ENCODE data around the gene RAB3GAP2. TPM values are rescaled to one million over a fixed set of nuclear protein-coding genes. Genes with fewer than 3 reads are reported as not detected.

The RAB3GAP2 gene, protein sequence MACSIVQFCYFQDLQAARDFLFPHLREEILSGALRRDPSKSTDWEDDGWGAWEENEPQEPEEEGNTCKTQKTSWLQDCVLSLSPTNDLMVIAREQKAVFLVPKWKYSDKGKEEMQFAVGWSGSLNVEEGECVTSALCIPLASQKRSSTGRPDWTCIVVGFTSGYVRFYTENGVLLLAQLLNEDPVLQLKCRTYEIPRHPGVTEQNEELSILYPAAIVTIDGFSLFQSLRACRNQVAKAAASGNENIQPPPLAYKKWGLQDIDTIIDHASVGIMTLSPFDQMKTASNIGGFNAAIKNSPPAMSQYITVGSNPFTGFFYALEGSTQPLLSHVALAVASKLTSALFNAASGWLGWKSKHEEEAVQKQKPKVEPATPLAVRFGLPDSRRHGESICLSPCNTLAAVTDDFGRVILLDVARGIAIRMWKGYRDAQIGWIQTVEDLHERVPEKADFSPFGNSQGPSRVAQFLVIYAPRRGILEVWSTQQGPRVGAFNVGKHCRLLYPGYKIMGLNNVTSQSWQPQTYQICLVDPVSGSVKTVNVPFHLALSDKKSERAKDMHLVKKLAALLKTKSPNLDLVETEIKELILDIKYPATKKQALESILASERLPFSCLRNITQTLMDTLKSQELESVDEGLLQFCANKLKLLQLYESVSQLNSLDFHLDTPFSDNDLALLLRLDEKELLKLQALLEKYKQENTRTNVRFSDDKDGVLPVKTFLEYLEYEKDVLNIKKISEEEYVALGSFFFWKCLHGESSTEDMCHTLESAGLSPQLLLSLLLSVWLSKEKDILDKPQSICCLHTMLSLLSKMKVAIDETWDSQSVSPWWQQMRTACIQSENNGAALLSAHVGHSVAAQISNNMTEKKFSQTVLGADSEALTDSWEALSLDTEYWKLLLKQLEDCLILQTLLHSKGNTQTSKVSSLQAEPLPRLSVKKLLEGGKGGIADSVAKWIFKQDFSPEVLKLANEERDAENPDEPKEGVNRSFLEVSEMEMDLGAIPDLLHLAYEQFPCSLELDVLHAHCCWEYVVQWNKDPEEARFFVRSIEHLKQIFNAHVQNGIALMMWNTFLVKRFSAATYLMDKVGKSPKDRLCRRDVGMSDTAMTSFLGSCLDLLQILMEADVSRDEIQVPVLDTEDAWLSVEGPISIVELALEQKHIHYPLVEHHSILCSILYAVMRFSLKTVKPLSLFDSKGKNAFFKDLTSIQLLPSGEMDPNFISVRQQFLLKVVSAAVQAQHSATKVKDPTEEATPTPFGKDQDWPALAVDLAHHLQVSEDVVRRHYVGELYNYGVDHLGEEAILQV (N-terminal part only)
- total RNA-seq (2021): 45.7 to 64.3 TPM (median 52.8 TPM) in 3 replicates
- Bru-seq, nascent RNA: percentile 88 among the genes with signal in this experiment
- long read RNA-seq, experiment 1, partial matches to known transcripts: 43 of 162 reads
- long read RNA-seq, experiment 1, other reads (novel, unspliced or antisense): 116 of 162 reads
- long read RNA-seq, experiment 2, partial matches to known transcripts: 7 of 39 reads
- long read RNA-seq, experiment 2, other reads (novel, unspliced or antisense): 31 of 39 reads
- long read RNA-seq, experiment 3, partial matches to known transcripts: 3 of 9 reads
- long read RNA-seq, experiment 3, other reads (novel, unspliced or antisense): 5 of 9 reads

DNA sequence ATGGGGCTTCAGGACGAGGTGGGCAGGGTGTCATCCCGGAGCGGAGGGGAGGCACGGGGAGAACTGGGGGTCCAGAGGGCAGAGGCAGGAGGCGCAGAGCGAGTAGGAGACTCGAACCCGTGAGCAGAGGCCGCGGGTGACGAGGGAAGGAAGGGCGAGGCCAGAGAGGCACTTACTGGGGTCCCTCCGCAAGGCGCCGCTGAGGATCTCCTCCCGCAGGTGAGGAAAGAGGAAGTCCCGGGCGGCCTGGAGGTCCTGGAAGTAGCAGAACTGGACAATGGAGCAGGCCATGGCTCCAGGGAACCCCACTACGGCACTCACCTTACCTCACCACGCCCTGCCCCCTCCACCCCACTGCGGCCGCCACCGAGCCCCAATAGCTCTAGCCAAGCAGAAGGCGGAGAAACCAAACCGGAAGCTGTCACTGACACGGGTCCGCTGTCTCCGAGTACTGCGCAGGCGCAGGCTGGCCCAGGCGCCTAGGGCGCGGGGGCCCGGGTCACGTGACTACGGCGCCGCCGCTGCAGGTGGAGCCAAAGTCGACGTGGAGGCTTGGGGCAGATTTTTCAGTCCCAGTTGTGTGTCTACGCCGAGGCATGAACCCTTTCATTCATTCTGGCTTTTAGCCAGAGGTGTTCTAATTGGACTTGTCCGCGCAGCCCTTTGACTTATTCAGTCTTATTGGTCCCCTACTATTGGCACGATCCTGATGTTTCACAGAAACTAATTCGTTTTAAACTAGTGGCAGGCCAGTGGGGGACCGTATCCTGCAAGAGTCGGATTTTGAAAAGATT lies at the start of gene RAB3GAP2:
RAB3GAP2 (minus strand) TSS at position 407 of the 794 bp plus-strand sequence; CDS start at position 291, 116 bp downstream.
- peak within 1 kb of the TSS; percentile 99 for H3K27ac Mint-ChIP-seq
- ATAC-seq (peak; percentile 85), DNase-seq (ENCODE audit: low spot score) (peak; percentile 95)
- H3K36me3 Mint-ChIP-seq: peaks cover 13% of the 10 kb centered on the region
- CTCF ChIA-PET: interaction anchor here (1.0 to 2.5 kb wide), 6 partner anchors 9 to 461 kb away, joined by 3 to 15 read pairs (median 4); no protein-coding TSS in a partner anchor
- H3K4me3 Mint-ChIP-seq: no peak within 1 kb of the TSS
- POLR2A ChIA-PET: interaction anchor here (0.6 to 1.6 kb wide), 6 partner anchors 16 to 505 kb away, joined by 3 to 4 read pairs (median 3); partner anchors contain the start of gene MTARC2
- H3K9me3 Mint-ChIP-seq: no peaks in the 10 kb centered on the region
- H3K4me1 Mint-ChIP-seq: peaks cover 27% of the 10 kb centered on the region
- H3K27me3 Mint-ChIP-seq (ENCODE audit: low read depth): no peaks in the 10 kb centered on the region
- TF ChIP-seq, protein P1, sequence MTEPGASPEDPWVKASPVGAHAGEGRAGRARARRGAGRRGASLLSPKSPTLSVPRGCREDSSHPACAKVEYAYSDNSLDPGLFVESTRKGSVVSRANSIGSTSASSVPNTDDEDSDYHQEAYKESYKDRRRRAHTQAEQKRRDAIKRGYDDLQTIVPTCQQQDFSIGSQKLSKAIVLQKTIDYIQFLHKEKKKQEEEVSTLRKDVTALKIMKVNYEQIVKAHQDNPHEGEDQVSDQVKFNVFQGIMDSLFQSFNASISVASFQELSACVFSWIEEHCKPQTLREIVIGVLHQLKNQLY (CRISPR knock-in tag; IDR thresholded peaks at IDR 0.05): no peak
- TF ChIP-seq, protein P2, sequence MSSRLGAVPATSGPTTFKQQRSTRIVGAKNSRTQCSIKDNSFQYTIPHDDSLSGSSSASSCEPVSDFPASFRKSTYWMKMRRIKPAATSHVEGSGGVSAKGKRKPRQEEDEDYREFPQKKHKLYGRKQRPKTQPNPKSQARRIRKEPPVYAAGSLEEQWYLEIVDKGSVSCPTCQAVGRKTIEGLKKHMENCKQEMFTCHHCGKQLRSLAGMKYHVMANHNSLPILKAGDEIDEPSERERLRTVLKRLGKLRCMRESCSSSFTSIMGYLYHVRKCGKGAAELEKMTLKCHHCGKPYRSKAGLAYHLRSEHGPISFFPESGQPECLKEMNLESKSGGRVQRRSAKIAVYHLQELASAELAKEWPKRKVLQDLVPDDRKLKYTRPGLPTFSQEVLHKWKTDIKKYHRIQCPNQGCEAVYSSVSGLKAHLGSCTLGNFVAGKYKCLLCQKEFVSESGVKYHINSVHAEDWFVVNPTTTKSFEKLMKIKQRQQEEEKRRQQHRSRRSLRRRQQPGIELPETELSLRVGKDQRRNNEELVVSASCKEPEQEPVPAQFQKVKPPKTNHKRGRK (CRISPR knock-in tag; IDR thresholded peaks at IDR 0.05; ENCODE audit: borderline replicate concordance): no peak
- TF ChIP-seq, protein P3, sequence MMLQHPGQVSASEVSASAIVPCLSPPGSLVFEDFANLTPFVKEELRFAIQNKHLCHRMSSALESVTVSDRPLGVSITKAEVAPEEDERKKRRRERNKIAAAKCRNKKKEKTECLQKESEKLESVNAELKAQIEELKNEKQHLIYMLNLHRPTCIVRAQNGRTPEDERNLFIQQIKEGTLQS (CRISPR knock-in tag; conservative IDR thresholded peaks at IDR 0.05): no peak
- TF ChIP-seq, protein P4, sequence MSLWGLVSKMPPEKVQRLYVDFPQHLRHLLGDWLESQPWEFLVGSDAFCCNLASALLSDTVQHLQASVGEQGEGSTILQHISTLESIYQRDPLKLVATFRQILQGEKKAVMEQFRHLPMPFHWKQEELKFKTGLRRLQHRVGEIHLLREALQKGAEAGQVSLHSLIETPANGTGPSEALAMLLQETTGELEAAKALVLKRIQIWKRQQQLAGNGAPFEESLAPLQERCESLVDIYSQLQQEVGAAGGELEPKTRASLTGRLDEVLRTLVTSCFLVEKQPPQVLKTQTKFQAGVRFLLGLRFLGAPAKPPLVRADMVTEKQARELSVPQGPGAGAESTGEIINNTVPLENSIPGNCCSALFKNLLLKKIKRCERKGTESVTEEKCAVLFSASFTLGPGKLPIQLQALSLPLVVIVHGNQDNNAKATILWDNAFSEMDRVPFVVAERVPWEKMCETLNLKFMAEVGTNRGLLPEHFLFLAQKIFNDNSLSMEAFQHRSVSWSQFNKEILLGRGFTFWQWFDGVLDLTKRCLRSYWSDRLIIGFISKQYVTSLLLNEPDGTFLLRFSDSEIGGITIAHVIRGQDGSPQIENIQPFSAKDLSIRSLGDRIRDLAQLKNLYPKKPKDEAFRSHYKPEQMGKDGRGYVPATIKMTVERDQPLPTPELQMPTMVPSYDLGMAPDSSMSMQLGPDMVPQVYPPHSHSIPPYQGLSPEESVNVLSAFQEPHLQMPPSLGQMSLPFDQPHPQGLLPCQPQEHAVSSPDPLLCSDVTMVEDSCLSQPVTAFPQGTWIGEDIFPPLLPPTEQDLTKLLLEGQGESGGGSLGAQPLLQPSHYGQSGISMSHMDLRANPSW (CRISPR knock-in tag; conservative IDR thresholded peaks at IDR 0.05; ENCODE audit: low read depth): no peak
- TF ChIP-seq, protein P5, sequence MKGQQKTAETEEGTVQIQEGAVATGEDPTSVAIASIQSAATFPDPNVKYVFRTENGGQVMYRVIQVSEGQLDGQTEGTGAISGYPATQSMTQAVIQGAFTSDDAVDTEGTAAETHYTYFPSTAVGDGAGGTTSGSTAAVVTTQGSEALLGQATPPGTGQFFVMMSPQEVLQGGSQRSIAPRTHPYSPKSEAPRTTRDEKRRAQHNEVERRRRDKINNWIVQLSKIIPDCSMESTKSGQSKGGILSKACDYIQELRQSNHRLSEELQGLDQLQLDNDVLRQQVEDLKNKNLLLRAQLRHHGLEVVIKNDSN (CRISPR knock-in tag; IDR thresholded peaks at IDR 0.05): peak; percentile 98
- TF ChIP-seq ZNF121 (CRISPR knock-in tag; IDR thresholded peaks at IDR 0.05): 0 out of 2 replicates have a peak, but pooled peaks have one; percentile 18
- TF ChIP-seq ZNF138 (CRISPR knock-in tag; conservative IDR thresholded peaks at IDR 0.05): no peak
- TF ChIP-seq, protein P6, sequence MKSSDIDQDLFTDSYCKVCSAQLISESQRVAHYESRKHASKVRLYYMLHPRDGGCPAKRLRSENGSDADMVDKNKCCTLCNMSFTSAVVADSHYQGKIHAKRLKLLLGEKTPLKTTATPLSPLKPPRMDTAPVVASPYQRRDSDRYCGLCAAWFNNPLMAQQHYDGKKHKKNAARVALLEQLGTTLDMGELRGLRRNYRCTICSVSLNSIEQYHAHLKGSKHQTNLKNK (CRISPR knock-in tag; IDR thresholded peaks at IDR 0.05): no peak
- no peak for TF ChIP-seq KAT7 (CRISPR knock-in tag; IDR thresholded peaks at IDR 0.05; ENCODE audit: borderline replicate concordance)
- TF ChIP-seq NFYB (CRISPR knock-in tag; conservative IDR thresholded peaks at IDR 0.05; ENCODE audit: low read depth): no peak
- TF ChIP-seq, protein P7, sequence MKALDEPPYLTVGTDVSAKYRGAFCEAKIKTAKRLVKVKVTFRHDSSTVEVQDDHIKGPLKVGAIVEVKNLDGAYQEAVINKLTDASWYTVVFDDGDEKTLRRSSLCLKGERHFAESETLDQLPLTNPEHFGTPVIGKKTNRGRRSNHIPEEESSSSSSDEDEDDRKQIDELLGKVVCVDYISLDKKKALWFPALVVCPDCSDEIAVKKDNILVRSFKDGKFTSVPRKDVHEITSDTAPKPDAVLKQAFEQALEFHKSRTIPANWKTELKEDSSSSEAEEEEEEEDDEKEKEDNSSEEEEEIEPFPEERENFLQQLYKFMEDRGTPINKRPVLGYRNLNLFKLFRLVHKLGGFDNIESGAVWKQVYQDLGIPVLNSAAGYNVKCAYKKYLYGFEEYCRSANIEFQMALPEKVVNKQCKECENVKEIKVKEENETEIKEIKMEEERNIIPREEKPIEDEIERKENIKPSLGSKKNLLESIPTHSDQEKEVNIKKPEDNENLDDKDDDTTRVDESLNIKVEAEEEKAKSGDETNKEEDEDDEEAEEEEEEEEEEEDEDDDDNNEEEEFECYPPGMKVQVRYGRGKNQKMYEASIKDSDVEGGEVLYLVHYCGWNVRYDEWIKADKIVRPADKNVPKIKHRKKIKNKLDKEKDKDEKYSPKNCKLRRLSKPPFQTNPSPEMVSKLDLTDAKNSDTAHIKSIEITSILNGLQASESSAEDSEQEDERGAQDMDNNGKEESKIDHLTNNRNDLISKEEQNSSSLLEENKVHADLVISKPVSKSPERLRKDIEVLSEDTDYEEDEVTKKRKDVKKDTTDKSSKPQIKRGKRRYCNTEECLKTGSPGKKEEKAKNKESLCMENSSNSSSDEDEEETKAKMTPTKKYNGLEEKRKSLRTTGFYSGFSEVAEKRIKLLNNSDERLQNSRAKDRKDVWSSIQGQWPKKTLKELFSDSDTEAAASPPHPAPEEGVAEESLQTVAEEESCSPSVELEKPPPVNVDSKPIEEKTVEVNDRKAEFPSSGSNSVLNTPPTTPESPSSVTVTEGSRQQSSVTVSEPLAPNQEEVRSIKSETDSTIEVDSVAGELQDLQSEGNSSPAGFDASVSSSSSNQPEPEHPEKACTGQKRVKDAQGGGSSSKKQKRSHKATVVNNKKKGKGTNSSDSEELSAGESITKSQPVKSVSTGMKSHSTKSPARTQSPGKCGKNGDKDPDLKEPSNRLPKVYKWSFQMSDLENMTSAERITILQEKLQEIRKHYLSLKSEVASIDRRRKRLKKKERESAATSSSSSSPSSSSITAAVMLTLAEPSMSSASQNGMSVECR (CRISPR knock-in tag; IDR thresholded peaks at IDR 0.05; ENCODE audit: borderline replicate concordance): peak; percentile 44; the same call in 1 of the 2 replicates
- TF ChIP-seq ZNF263 (CRISPR knock-in tag; IDR thresholded peaks at IDR 0.05; ENCODE audit: low read depth): no peak
- no peak for TF ChIP-seq ZNF396 (CRISPR knock-in tag; IDR thresholded peaks at IDR 0.05; ENCODE audit: borderline replicate concordance)
- peak; percentile 83; the same call in 1 of the 2 replicates for TF ChIP-seq ETV6 (CRISPR knock-in tag; IDR thresholded peaks at IDR 0.05)
- TF ChIP-seq, protein P8, sequence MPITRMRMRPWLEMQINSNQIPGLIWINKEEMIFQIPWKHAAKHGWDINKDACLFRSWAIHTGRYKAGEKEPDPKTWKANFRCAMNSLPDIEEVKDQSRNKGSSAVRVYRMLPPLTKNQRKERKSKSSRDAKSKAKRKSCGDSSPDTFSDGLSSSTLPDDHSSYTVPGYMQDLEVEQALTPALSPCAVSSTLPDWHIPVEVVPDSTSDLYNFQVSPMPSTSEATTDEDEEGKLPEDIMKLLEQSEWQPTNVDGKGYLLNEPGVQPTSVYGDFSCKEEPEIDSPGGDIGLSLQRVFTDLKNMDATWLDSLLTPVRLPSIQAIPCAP (CRISPR knock-in tag; IDR thresholded peaks at IDR 0.05): peak; percentile 78
